Epithelial cell of esophagus (primary cell): ENCODE results near the gene ZDHHC14.
"Not testable (repeated sequence)": the region's sequence is repeated elsewhere in the genome, so short reads cannot be mapped to it uniquely, and the experiment has no call there.

Experiments
- DNase-seq: peaks from one replicate; pipeline ENCODE4 v3.0.0; 2010; ENCODE audit warnings: low read depth
- H3K4me3 ChIP-seq: 2 replicates; pipeline ENCODE4 v1.5.1; 2011; ENCODE audit warnings: mild to moderate bottlenecking, low read length, control low read depth
- TF ChIP-seq, protein P1 (sequence below): IDR thresholded peaks from 2 replicates; pipeline ENCODE4 v1.5.1; 2011; ENCODE audit warnings: low read depth, mild to moderate bottlenecking, low read length, control low read depth, inconsistent platforms; ENCODE audit not compliant: insufficient read depth; ENCODE audit errors: missing control alignments

ZDHHC14 gene

DNA sequence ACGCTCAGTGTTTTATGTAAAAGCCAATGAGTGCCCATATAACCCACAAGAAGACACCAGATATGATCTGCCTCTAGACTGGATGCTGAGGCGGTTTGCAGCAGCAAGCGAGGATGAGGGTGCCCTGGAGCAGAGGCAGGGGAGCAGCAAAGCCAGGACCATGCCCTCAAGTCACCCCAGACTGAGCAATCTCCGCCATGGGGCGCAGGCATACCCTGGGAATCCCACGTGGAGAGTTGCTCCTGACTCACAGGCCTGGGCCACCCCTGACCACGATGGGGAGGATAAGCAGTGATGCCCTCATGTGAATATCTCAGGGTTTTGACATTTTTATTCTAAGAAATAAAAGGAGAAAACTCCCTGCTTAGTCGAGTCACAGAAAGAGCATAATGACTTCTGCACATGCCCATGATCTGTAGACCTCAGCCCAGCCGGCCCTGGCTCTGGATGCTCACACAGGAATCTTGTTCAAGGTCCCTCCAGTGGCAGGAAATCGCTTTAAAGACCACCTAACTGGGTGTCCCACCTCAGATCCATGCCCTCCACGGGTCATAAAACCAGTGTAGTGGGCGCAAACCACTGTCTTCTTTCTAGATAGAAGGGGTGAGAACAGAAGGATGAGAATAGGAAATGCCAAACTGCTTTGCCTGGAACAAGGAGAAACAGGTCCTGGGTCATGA lies 303.8 kb downstream of the ZDHHC14 start:
- H3K4me3 ChIP-seq = no peak overlapping the region
- TF ChIP-seq, protein P1, sequence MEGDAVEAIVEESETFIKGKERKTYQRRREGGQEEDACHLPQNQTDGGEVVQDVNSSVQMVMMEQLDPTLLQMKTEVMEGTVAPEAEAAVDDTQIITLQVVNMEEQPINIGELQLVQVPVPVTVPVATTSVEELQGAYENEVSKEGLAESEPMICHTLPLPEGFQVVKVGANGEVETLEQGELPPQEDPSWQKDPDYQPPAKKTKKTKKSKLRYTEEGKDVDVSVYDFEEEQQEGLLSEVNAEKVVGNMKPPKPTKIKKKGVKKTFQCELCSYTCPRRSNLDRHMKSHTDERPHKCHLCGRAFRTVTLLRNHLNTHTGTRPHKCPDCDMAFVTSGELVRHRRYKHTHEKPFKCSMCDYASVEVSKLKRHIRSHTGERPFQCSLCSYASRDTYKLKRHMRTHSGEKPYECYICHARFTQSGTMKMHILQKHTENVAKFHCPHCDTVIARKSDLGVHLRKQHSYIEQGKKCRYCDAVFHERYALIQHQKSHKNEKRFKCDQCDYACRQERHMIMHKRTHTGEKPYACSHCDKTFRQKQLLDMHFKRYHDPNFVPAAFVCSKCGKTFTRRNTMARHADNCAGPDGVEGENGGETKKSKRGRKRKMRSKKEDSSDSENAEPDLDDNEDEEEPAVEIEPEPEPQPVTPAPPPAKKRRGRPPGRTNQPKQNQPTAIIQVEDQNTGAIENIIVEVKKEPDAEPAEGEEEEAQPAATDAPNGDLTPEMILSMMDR = no peak
- DNase-seq = no peak

DNA sequence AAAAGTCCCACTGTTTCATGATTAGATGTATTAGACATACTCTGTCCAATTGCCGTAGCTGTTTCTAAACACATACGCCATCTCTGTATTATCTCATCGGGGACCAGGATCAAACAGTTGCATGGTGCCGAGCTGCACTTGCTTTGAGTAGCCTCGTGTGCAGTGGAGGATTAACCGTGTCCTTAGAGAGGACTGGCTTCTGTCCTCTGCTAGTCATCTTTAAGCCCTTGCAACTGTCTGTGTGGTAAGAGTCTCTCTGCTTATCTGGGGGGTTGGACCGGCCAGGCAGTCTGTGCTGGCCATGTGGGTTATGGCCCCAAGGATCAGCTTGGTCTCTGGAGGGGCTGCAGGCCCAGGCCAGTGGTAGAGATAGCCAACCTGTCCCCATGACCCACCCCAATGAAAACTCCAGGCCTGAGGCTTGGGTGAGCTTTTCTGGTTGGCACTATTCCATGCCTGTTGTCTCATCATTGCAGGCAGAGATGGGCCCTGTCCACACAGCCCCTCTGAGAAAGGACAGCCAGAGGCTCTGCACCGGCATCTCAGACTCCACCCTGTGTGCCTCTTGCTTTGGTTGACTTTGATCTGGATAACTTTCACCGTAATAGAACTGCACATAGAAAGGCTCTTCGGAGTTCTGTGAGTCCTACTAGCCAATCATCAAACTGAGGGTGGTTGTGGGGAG lies 304.7 kb downstream of the ZDHHC14 start:
- no peak for DNase-seq
- H3K4me3 ChIP-seq = no peak overlapping the region
- TF ChIP-seq, protein P1 = no peak

DNA sequence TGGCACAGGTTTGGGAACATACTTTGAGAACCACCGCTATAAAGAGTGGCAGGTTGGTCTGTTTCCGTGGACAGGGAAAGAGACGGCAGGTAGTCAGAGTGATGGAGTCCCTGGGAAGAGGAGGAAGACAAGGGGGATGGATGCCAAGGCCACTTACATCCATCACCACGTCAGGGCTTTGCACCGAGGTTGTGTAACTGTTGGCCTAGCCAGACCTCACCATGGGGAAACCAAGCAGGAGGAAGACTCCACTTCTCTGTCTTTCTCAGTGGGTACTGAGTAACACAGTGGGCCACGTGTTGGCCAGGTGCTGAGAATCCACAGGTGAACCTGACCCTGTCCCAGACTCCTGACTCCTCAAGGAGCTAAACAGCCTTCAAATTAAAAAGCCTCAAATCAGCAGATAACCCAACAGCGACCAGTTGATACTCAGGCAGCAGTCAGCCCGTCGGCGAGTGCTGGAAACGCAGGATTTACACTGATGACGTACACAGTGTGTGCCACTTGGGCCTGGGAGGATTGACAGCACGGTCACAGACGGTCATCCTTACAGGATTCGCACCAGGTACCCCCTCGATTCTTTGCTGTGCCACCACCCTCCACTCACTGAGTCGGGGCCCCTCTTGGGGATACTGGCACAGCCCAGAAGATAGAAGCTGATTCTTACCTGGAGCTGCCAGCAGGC lies 307.4 kb downstream of the ZDHHC14 start:
- TF ChIP-seq, protein P1 = no peak
- no peak overlapping the region for H3K4me3 ChIP-seq
- DNase-seq = no peak

DNA sequence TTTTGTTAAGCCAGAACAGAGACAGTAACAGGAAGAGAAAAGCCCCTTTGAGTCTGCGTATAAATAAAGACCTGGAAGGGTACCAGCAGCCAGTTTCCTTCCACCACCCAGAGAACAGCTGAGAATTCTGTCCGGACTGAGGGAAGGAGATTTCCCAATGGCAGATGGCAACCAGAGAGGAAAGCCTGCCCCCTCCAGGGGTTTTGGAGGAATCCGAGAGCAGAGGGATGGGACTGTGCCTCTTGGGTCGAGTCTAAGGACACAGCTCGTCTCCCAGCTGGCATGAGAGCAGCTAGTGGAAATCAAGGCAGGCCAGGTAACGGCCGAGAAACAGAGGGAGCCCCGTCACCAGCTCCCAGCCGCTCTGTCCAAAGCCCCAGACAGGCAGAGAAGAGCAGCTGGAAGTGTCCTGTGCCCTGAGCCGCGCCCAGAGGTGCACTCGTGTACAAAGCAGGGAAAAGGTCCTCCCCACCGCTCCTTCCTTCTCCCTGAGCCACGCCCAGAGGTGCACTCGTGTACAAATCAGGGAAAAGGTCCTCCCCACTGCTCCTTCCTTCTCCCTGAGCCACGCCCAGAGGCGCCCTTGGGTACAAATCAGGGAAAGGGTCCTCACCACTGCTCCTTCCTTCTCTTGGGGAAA lies 308.1 kb downstream of the ZDHHC14 start:
- TF ChIP-seq, protein P1 = no peak
- DNase-seq = no peak
- H3K4me3 ChIP-seq = no peak overlapping the region

DNA sequence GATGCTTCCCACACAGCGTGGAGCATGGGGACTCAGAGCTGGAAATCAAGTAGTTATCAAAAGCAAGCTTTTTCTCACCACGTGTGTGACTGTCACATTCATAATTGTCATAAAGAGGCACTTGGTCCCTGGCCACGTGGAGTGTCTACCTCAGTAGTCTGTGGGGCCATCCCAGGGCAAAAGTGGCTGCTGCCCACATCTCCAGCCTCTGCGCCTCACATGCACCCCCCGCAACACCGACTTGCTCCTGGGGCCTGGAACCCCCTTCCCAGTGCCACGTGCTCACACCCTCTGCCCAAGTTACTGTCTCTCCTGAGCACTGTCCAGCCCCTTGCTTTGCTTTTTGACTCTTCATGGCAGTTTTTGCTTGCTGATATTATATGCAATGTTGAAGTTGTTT lies 308.9 kb downstream of the ZDHHC14 start:
- TF ChIP-seq, protein P1 = no peak
- no peak overlapping the region for H3K4me3 ChIP-seq
- DNase-seq = no peak

DNA sequence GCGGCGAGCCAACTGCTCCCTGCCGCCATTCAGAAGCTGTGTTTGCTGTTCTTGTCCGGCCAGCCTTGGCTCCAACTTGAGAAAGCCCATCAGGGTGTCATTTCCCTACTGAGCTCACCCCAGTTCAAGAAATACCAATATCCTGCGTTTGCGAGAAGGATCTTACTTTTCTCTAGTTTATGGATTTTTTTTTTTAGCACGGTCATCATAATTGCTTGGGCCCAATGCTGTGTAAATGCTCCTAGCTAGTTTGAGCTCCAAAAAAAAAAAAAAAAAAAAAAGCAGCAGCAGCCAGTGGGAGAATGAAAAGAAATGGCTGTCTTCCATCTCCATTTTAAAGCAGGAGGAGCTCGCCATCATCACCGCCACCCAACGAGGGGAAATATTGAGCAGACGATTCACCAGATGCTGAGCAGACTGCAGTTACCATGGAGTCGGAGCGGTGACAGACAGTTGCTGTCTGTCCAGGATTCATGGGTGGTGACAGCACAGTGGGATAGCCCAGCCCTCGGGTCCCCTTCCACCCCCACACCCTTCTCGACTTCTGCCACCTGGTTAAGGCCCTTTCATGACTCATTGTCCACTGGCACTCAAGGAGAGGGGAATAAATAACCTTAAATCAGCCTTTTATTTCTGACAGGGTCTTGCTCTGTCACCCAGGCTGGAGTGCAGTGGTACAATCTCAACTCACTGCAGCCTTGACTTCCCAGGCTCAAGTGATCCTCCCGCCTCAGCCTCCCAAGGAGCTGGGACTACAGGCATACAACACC lies 309.6 kb downstream of the ZDHHC14 start:
- H3K4me3 ChIP-seq = no peak overlapping the region
- DNase-seq = no peak
- TF ChIP-seq, protein P1 = no peak

DNA sequence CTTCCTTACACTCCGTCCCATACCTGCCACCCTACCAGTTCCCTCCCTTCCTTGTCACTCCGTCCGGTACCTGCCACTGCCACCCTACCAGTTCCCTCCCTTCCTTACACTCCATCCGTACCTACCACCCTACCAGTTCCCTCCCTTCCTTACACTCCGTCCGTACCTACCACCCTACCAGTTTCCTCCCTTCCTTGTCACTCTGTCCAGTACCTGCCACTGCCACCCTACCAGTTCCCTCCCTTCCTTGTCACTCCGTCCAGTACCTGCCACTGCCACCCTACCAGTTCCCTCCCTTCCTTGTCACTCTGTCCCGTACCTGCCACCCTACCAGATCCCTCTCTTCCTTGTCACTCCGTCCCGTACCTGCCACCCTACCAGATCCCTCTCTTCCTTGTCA lies 310.6 kb downstream of the ZDHHC14 start:
- not testable (repeated sequence) for DNase-seq, H3K4me3 ChIP-seq
